ENCODE measurements around the gene SYT7. TPM values are rescaled to one million over a fixed set of nuclear protein-coding genes. Genes with fewer than 3 reads are reported as not detected.

The SYT7 gene
- total RNA-seq, 4 donors from 2014 or later, result 5.2 to 12.6 (median 8.8) TPM

GRCh38 chr11:61487342-61488025, 93.4 kb downstream of the SYT7 start:
- intact Hi-C loops (cut with DNase I), result no loop called here
- WGBS, 2 donors, result 92 to 97% methylated on average over 3 to 4 of the region's 4 CpGs
- no peak for TF ChIP-seq CTCF (IDR thresholded peaks at IDR 0.05)
- TF ChIP-seq POLR2A (IDR thresholded peaks at IDR 0.05), result no peak
- no peak for DNase-seq
- no peaks in the 10 kb centered on the region for H3K36me3 ChIP-seq
- no peaks in the 10 kb centered on the region for H3K9me3 ChIP-seq
- H3K4me1 ChIP-seq, result peaks cover 13 to 25% of the 10 kb centered on the region in 2 donors
- no peak overlapping the region for H3K27ac ChIP-seq
- no peaks in the 10 kb centered on the region for H3K27me3 ChIP-seq
- no peak overlapping the region for H3K4me3 ChIP-seq (replicated peaks in 1 of 3)

DNA sequence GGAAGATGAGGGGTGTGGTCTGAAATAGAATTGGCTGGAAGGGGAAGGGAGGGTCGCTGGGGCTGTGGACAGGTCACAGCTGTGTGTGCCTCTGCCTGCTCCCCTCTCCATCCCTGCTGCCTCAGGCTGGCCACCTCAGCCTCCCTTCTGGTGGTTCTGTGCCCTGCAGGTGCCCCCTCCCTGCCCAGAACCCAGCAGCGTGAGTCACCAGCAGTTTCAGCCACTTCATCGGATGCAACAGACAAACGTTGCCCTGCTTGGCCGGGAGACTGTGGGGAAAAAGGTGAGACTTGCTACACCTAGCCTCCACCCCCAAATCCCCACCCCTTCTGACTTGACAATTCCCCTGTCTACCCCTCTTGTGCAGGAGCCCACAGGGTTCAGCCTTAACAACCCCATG, 94.1 kb downstream of the SYT7 start:
- DNase-seq, result no peak
- no peak overlapping the region for H3K4me3 ChIP-seq (replicated peaks in 1 of 3)
- WGBS, 2 donors, result 86 to 96% methylated on average over 5 of the region's 5 CpGs
- H3K4me1 ChIP-seq, result peaks cover 13 to 25% of the 10 kb centered on the region in 2 donors
- TF ChIP-seq CTCF (IDR thresholded peaks at IDR 0.05) (no peak), POLR2A (IDR thresholded peaks at IDR 0.05) (no peak)
- H3K27me3 ChIP-seq, result no peaks in the 10 kb centered on the region
- no peaks in the 10 kb centered on the region for H3K9me3 ChIP-seq
- H3K36me3 ChIP-seq, result no peaks in the 10 kb centered on the region
- no peak overlapping the region for H3K27ac ChIP-seq
- intact Hi-C loops (cut with DNase I), result no loop called here

GRCh38 chr11:61486011-61486620, 94.8 kb downstream of the SYT7 start:
- TF ChIP-seq CTCF (IDR thresholded peaks at IDR 0.05) (no peak), POLR2A (IDR thresholded peaks at IDR 0.05) (no peak)
- no peak for DNase-seq
- peaks cover 13 to 27% of the 10 kb centered on the region in 2 donors for H3K4me1 ChIP-seq
- intact Hi-C loops (cut with DNase I), result no loop called here
- H3K27me3 ChIP-seq, result no peaks in the 10 kb centered on the region
- no peak overlapping the region for H3K4me3 ChIP-seq (replicated peaks in 1 of 3)
- 97 to 98% methylated on average over 5 to 6 of the region's 6 CpGs for WGBS, 2 donors
- no peak overlapping the region for H3K27ac ChIP-seq
- H3K9me3 ChIP-seq, result no peaks in the 10 kb centered on the region
- H3K36me3 ChIP-seq, result no peaks in the 10 kb centered on the region

DNA sequence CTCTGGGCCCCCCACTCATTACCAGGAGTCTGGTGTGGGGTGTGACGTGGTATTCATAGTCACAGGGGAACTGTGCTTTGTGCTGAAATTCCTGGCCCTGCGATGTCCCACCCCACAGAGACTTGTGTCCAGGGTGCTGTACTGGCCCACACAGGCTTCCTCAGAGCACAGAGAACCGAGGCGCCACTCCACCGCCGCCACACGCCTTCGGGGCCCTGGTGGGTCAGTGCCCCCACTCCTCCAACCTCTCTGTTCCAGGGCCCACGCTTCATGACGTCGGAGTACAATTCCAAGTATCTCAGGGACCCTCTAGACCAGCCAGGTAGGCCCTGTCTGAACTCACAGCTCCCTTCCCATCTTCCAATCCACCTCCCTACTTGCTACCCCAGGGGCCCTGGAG, 95.8 kb downstream of the SYT7 start:
- TF ChIP-seq POLR2A (IDR thresholded peaks at IDR 0.05), result no peak
- no peak for TF ChIP-seq CTCF (IDR thresholded peaks at IDR 0.05)
- no peak for DNase-seq
- H3K36me3 ChIP-seq, result no peaks in the 10 kb centered on the region
- 95 to 98% methylated on average over 9 to 11 of the region's 11 CpGs for WGBS, 2 donors
- H3K9me3 ChIP-seq, result no peaks in the 10 kb centered on the region
- peaks cover 7 to 22% of the 10 kb centered on the region in 2 donors for H3K4me1 ChIP-seq
- intact Hi-C loops (cut with DNase I), result no loop called here
- H3K27me3 ChIP-seq, result no peaks in the 10 kb centered on the region
- H3K27ac ChIP-seq, result no peak overlapping the region
- no peak overlapping the region for H3K4me3 ChIP-seq (replicated peaks in 1 of 3)

- Histone ChIP-seq H3K4me1 (peaks cover 2 to 17% of the 10 kb centered on the region in 2 donors), H3K9me3 (no peaks in the 10 kb centered on the region), H3K4me3 (replicated peaks in 1 of 3) (no peak overlapping the region), H3K27me3 (no peaks in the 10 kb centered on the region), H3K36me3 (no peaks in the 10 kb centered on the region), H3K27ac (no peak overlapping the region)
- WGBS, 2 donors, result 91 to 93% methylated on average over 7 to 10 of the region's 11 CpGs
- no peak for TF ChIP-seq POLR2A (IDR thresholded peaks at IDR 0.05)
- no peak for DNase-seq
- intact Hi-C loops (cut with DNase I), result no loop called here
Observed at GRCh38 chr11:61484541-61484940, 96.3 kb downstream of the SYT7 start.

Data from thyroid gland (tissue), 4 donors.